GM19043 (cell line): Measurements from ENCODE around the gene ARHGAP12.
"Not testable (repeated sequence)": the region's sequence is repeated elsewhere in the genome, so short reads cannot be mapped to it uniquely, and the experiment has no call there.

Experiments used
- ATAC-seq: cut with Tn5 transposase; IDR thresholded peaks from one replicate; pipeline ENCODE4 v1.9.1; 2021; ENCODE audit warnings: low read depth; ENCODE audit not compliant: unreplicated experiment

Gene ARHGAP12, protein sequence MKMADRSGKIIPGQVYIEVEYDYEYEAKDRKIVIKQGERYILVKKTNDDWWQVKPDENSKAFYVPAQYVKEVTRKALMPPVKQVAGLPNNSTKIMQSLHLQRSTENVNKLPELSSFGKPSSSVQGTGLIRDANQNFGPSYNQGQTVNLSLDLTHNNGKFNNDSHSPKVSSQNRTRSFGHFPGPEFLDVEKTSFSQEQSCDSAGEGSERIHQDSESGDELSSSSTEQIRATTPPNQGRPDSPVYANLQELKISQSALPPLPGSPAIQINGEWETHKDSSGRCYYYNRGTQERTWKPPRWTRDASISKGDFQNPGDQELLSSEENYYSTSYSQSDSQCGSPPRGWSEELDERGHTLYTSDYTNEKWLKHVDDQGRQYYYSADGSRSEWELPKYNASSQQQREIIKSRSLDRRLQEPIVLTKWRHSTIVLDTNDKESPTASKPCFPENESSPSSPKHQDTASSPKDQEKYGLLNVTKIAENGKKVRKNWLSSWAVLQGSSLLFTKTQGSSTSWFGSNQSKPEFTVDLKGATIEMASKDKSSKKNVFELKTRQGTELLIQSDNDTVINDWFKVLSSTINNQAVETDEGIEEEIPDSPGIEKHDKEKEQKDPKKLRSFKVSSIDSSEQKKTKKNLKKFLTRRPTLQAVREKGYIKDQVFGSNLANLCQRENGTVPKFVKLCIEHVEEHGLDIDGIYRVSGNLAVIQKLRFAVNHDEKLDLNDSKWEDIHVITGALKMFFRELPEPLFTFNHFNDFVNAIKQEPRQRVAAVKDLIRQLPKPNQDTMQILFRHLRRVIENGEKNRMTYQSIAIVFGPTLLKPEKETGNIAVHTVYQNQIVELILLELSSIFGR

GRCh38 chr10:31928549-31929260 is at the start of gene ARHGAP12:
Gene ARHGAP12 (minus strand): TSS chr10:31928831. CDS start chr10:31908855, 19,976 bp downstream.
- peak; percentile 58 for ATAC-seq

DNA sequence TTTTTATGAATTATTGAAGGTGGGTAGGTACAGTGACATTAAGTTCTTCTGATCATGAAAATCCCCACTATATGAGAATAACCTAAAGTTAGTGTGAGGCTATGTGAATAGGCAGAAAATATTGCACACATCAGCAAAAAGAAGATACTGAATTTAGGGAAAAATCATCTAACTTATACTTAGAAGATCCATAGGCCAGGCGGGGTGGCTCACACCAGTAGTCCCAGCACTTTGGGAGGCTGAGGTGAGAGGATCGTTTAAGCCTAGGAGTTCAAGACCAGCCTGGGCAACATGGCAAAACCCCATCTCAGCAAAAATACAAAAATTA is 49.5 kb upstream of the ARHGAP12 start:
- ATAC-seq: no peak

GRCh38 chr10:31977440-31978155 is 49.0 kb upstream of the ARHGAP12 start:
- ATAC-seq: no peak

- no peak for ATAC-seq
These were observed 46.6 kb upstream of the ARHGAP12 start for GRCh38 chr10:31975157-31975765.

GRCh38 chr10:31974434-31975124 is 45.9 kb upstream of the ARHGAP12 start:
- no peak for ATAC-seq

DNA sequence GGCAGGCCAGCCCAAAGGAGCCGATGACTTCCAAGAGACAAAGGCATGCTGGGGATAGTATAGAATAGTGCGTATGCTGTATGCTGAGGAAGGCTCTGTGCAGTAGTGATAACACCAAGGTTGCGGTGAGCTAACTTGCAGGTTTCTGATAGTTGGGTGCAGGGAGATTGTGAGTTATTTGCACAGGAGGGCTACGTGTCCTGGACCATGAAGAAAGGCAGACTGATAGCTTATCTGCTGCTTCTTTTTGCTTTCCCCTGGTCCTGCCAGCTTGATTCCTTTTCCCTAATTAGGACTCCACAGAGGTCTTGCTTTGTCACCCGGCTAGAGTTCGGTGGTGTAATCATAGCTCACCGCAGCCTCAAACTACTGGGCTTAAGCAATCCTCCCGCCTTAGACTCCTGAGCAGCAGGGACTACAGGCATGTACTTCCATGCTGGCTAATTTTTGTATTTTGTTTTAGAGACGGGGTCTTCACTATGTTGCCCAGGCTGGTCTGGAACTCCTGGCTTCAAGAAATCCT is 43.9 kb upstream of the ARHGAP12 start:
- no peak for ATAC-seq

GRCh38 chr10:31969847-31970246 is 41.2 kb upstream of the ARHGAP12 start:
- ATAC-seq: not testable (repeated sequence)

GRCh38 chr10:31963589-31963980 is 35.0 kb upstream of the ARHGAP12 start:
- ATAC-seq: no peak

DNA sequence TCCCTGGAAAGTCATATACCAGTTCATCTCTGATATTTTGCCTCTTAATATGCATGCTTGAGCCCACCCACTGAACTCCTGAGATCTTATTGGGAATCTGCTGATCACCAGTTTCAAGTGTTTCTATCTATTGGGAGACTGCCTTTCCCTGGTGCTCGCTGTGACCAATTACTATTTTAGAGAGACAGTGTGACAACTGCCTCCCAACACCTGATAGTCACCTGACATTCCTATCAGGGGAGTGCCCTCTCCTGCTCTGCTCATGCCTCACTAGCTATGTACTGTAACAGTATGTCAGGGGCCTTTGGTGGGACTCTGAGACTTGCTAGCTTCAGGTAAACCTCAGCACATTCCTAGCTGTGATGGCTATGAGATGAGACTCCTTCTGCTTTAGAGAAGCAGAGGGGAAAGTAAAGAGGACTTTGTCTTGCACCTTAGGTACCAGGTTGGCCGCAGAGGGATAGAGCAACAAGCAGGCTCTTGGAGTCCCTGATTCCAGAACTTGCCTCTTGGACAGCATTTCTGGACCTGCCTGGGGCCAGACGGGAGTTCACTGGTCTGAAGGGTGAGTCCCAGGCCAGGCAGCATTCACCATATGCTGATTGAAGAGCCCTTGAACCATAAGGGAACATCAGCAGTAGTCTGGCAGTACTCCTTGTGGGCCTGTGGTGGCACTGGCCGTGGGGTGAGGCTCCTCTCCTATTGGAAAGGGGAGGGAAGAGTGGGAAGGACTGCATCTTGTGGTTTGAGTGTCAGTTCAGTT is 34.4 kb upstream of the ARHGAP12 start:
- ATAC-seq: no peak

DNA sequence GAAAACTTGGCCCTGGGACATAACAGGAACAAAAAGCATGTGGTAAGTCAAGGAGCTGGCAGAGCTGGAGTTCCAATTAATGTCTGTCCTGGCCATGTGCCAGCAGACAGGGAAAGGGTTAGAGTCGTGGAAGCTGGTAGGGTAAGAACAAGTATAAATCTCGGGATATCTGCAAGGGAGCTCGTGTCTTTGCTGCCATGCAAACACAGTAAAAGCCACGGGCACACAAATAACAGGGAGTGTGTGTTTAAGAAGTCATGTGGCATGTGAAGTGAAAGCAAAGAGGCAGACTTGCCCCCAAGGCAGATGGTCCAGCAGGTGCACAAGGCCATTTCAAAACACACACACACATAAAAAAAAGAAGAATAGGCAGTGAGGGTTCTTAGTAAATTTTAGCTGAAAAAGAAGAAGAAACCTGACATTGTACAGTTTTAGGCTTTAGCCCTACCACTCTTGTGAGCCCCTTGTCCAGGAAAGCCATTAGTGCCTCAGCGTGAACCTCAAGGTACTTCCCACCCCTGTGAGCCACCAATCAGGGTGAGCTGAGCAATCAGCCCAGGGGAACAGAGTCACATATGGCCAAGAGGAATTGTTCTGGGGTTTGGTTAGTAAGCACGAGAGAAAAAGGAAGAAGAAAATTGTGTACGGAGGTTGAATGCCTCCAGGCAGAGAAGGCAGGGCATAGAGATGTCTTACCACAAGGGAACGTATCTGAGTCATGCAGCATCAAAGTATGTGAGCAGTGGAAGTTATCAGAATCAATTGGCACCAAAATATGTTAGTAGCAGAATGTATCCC is 32.8 kb upstream of the ARHGAP12 start:
- ATAC-seq: no peak

DNA sequence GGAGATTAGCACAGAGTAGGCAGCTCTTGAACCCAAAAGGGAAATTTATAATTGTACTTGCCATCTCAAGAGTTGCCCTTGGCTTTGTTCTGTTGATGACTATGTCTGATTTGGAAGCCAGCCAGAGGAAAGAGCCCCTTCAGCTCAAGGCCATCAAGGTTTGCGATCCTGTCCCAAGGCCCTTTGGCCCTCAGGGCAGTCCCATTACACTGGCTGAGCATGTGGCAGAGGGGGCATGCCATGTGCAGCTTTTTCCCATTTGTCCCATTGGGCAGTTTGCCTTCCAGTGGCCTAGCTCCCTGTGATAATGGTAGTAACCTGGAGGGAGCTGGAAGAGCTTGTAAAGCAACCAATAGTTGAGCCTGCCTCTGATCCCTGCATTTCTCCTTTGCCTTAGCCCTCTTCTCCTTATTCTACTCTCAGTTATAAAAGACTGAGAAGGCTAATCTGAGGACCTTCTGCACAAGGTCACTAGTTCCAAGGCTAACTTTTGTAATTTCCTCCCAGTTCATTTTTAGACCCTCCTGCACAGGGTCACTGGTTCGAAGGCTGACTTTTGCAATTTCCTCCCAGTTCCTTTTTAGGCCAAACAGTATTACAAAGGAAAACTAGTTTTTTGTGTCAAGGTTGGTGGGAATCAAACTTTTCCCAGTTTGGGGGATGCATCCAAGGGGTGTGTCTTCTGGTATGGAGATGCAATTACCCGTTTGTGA is 31.0 kb upstream of the ARHGAP12 start:
- no peak for ATAC-seq

DNA sequence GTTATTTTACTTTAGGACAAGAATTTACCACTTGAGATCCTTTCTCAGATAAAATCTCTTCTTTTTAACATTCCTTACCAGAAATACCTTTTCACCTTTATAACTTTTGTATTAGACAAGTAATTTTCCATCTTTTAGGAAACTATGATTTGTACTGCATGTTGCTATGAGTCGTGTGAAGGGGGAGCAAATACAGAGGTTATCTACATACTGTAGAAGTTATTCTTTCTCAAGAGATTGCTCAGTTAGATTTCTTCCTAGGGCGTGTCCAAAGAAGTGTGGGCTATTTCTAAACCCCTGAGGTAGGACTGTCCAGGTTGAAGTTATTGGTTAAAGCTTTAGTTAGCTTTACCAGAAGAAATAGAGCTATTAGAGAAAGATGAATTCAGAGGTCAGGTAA is 30.2 kb upstream of the ARHGAP12 start:
- no peak for ATAC-seq

GRCh38 chr10:31956200-31956946 is 27.7 kb upstream of the ARHGAP12 start:
- ATAC-seq: no peak

- no peak for ATAC-seq
These were observed 26.0 kb upstream of the ARHGAP12 start for GRCh38 chr10:31954410-31955191.

- no peak for ATAC-seq
These were observed 24.8 kb upstream of the ARHGAP12 start for GRCh38 chr10:31953480-31953879.

- no peak for ATAC-seq
These were observed 24.4 kb upstream of the ARHGAP12 start for GRCh38 chr10:31953080-31953479.
